H9 (cell line): ENCODE results near the gene GCH1. TPM values are rescaled to one million over a fixed set of nuclear protein-coding genes. Genes with fewer than 3 reads are reported as not detected.

ENCODE experiments used
- DNase-seq: peaks from one replicate; pipeline ENCODE4 v3.0.0-alpha.2; 2017
- H2AFZ ChIP-seq: one replicate; pipeline ENCODE4 v1.6.1; 2013; ENCODE audit warnings: mild to moderate bottlenecking, low read length, control low read depth, moderate library complexity
- H2AK5ac ChIP-seq: 2 replicates; pipeline ENCODE4 v1.6.1; 2013; ENCODE audit warnings: low read length, control low read depth, mixed read lengths; ENCODE audit not compliant: insufficient read length
- H2BK120ac ChIP-seq: one replicate; pipeline ENCODE4 v1.6.1; 2013; ENCODE audit warnings: low read depth, mild to moderate bottlenecking, low read length, control low read depth, inconsistent platforms; ENCODE audit not compliant: poor library complexity, severe bottlenecking
- H2BK12ac ChIP-seq: 2 replicates; pipeline ENCODE4 v1.6.1; 2013; ENCODE audit warnings: low read length, control low read depth, mixed read lengths, low read depth; ENCODE audit not compliant: insufficient read length
- H2BK15ac ChIP-seq: 2 replicates; pipeline ENCODE4 v1.6.1; 2013; ENCODE audit warnings: low read depth, low read length, control low read depth
- H2BK20ac ChIP-seq: one replicate; pipeline ENCODE4 v1.6.1; 2013; ENCODE audit warnings: low read depth, mild to moderate bottlenecking, low read length, control low read depth, inconsistent platforms; ENCODE audit not compliant: poor library complexity, severe bottlenecking
- H2BK5ac ChIP-seq: 2 replicates; pipeline ENCODE4 v1.6.1; 2013; ENCODE audit warnings: low read length, control low read depth, mixed read lengths; ENCODE audit not compliant: insufficient read length
- H3K14ac ChIP-seq: 2 replicates; pipeline ENCODE4 v1.6.1; 2013; ENCODE audit warnings: low read length, control low read depth; ENCODE audit not compliant: insufficient read depth
- H3K18ac ChIP-seq: 2 replicates; pipeline ENCODE4 v1.6.1; 2013; ENCODE audit warnings: low read depth, mild to moderate bottlenecking, mixed read lengths, low read length, control low read depth; ENCODE audit not compliant: insufficient read length
- H3K23ac ChIP-seq: 2 replicates; pipeline ENCODE4 v1.6.1; 2013; ENCODE audit warnings: low read length, control low read depth, mixed read lengths, low read depth; ENCODE audit not compliant: insufficient read length
- H3K23me2 ChIP-seq: 2 replicates; pipeline ENCODE4 v1.6.1; 2013; ENCODE audit warnings: low read depth, mild to moderate bottlenecking, mixed read lengths, low read length, control low read depth; ENCODE audit not compliant: insufficient read length, poor library complexity, severe bottlenecking
- H3K27ac ChIP-seq: 2 replicates; pipeline ENCODE4 v1.5.1; 2013; ENCODE audit warnings: low read length, control low read depth, mixed read lengths, low read depth; ENCODE audit not compliant: insufficient read length
- H3K27me3 ChIP-seq: 2 replicates; pipeline ENCODE4 v1.6.1; 2013; ENCODE audit warnings: low read length, control low read depth, inconsistent platforms; ENCODE audit not compliant: insufficient read depth
- H3K4ac ChIP-seq: 2 replicates; pipeline ENCODE4 v1.6.1; 2013; ENCODE audit warnings: low read depth, mild to moderate bottlenecking, control low read depth, inconsistent platforms, low read length, moderate library complexity
- H3K4me1 ChIP-seq: 2 replicates; pipeline ENCODE4 v1.6.1; 2013; ENCODE audit warnings: low read length, control low read depth, inconsistent platforms; ENCODE audit not compliant: insufficient read depth
- H3K4me2 ChIP-seq: 2 replicates; pipeline ENCODE4 v1.6.1; 2013; ENCODE audit warnings: low read length, control low read depth, mixed read lengths; ENCODE audit not compliant: insufficient read length, insufficient read depth
- H3K56ac ChIP-seq: 2 replicates; pipeline ENCODE4 v1.6.1; 2013; ENCODE audit warnings: low read depth, mild to moderate bottlenecking, mixed read lengths, low read length, control low read depth; ENCODE audit not compliant: insufficient read length
- H3K79me1 ChIP-seq: 2 replicates; pipeline ENCODE4 v1.6.1; 2013; ENCODE audit warnings: low read depth, mild to moderate bottlenecking, moderate library complexity, low read length, control low read depth, inconsistent platforms; ENCODE audit not compliant: insufficient read depth, poor library complexity, severe bottlenecking
- H3K79me2 ChIP-seq: 2 replicates; pipeline ENCODE4 v1.6.1; 2013; ENCODE audit warnings: low read length, control low read depth, inconsistent platforms; ENCODE audit not compliant: insufficient read depth
- H3K9ac ChIP-seq: 2 replicates; pipeline ENCODE4 v1.6.1; 2013; ENCODE audit warnings: low read length, control low read depth, mixed read lengths; ENCODE audit not compliant: insufficient read length; ENCODE audit errors: extremely low read depth
- H3K9me3 ChIP-seq: one replicate; pipeline ENCODE4 v1.6.1; 2013; ENCODE audit warnings: low read depth, low read length, inconsistent platforms; ENCODE audit not compliant: control insufficient read depth
- H3T11ph ChIP-seq: one replicate; pipeline ENCODE4 v1.6.1; 2013; ENCODE audit warnings: mild to moderate bottlenecking, low read length, control low read depth, inconsistent platforms
- H4K20me1 ChIP-seq: one replicate; pipeline ENCODE4 v1.6.1; 2013; ENCODE audit not compliant: control insufficient read depth, insufficient read length, insufficient read depth
- H4K5ac ChIP-seq: 2 replicates; pipeline ENCODE4 v1.6.1; 2013; ENCODE audit warnings: low read depth, mild to moderate bottlenecking, mixed read lengths, low read length, control low read depth; ENCODE audit not compliant: insufficient read length
- H4K8ac ChIP-seq: replicated peaks from 2 replicates; pipeline ENCODE4 v1.6.1; 2013; ENCODE audit warnings: low read length, control low read depth, mixed read lengths, low read depth; ENCODE audit not compliant: insufficient read length
- H4K91ac ChIP-seq: 2 replicates; pipeline ENCODE4 v1.6.1; 2013; ENCODE audit warnings: low read depth, mild to moderate bottlenecking, moderate library complexity, mixed read lengths, low read length, control low read depth; ENCODE audit not compliant: insufficient read length
- H3K27ac Mint-ChIP-seq, 3 experiments: 2 replicates in 2 of 3; 3 replicates in 1 of 3; pipeline ENCODE4 v1.8.0; 2020 to 2021; ENCODE audit warnings: mixed read lengths in 3 of 3, mild to moderate bottlenecking in 1 of 3, moderate library complexity in 1 of 3
- H3K27me3 Mint-ChIP-seq: 2 replicates; pipeline ENCODE4 v1.8.0; 2021; ENCODE audit warnings: low read depth, mild to moderate bottlenecking, moderate library complexity, mixed read lengths
- H3K36me3 Mint-ChIP-seq, 3 experiments: 2 replicates in 2 of 3; 3 replicates in 1 of 3; pipeline ENCODE4 v1.8.0; 2020 to 2021; ENCODE audit warnings: low read depth in 3 of 3, mixed read lengths in 3 of 3; ENCODE audit not compliant: insufficient read depth in 1 of 3
- H3K4me1 Mint-ChIP-seq, 2 experiments: 2 replicates each; pipeline ENCODE4 v1.8.0; 2020; ENCODE audit warnings: mixed read lengths in 2 of 2
- H3K4me3 Mint-ChIP-seq, 2 experiments: 2 replicates in 1 of 2; 3 replicates in 1 of 2; pipeline ENCODE4 v1.8.0; 2020 to 2021; ENCODE audit warnings: mild to moderate bottlenecking in 2 of 2, mixed read lengths in 2 of 2, moderate library complexity in 1 of 2
- H3K9me3 Mint-ChIP-seq, 2 experiments: 2 replicates in 1 of 2; 3 replicates in 1 of 2; pipeline ENCODE4 v1.8.0; 2020; ENCODE audit warnings: mild to moderate bottlenecking in 2 of 2, mixed read lengths in 2 of 2, moderate library complexity in 1 of 2
- CTCF ChIP-seq: fragments of 200-600 bp; sonication (generic); conservative IDR thresholded peaks from 3 replicates; pipeline ENCODE4 v1.8.0; 2021; ENCODE audit warnings: antibody characterized with exemption, mild to moderate bottlenecking
- total RNA-seq: library from RNA; stranded (reverse); gene quantifications from 2 replicates; pipeline ENCODE4 v1.2.1, GENCODE V29; 2021

The GCH1 gene
- total RNA-seq, 1 experiment from 2014 or later, result 7.7 TPM

DNA sequence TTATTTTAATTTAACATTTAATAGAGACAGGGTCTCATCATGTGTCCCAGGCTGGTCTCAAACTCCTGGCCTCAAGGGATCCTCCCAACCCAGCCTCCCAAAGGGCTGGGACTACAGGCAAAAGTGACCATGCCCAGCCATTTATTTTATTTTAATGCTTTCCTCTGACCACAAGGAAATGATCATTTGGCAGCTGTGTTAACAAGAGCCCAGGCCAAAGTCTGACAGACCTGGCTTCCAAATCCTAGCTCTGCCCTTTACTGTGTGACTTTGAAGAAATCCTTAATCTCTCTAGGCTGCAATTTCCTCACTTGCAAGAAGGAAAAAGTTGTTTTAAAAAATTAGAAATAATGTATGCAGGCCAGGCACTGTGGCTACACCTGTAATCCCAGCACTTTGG, 16.7 kb upstream of the GCH1 start:
- Mint-ChIP-seq H3K27ac (no peak overlapping the region), H3K9me3 (no peaks in the 10 kb centered on the region), H3K4me3 (no peak overlapping the region), H3K4me1 (no peaks in the 10 kb centered on the region), H3K36me3 (no peaks in the 10 kb centered on the region), H3K27me3 (no peaks in the 10 kb centered on the region; the same call in 1 of the 2 replicates)
- Histone ChIP-seq H3K27ac (no peak overlapping the region), H3K14ac (no peak overlapping the region), H3K9ac (no peak overlapping the region), H4K8ac (no peak overlapping the region), H3K79me2 (no peaks in the 10 kb centered on the region), H3K4me1 (no peaks in the 10 kb centered on the region), H3K9me3 (no peaks in the 10 kb centered on the region), H3K18ac (no peak overlapping the region), H3K56ac (no peak overlapping the region), H2BK12ac (no peak overlapping the region), H3K23me2 (no peaks in the 10 kb centered on the region), H3K4me2 (no peak overlapping the region), H4K20me1 (no peaks in the 10 kb centered on the region), H2BK120ac (no peak overlapping the region), H4K5ac (no peak overlapping the region), H2AFZ (no peak overlapping the region), H3K27me3 (no peaks in the 10 kb centered on the region), H2BK20ac (no peak overlapping the region), H3K23ac (no peak overlapping the region), H4K91ac (no peak overlapping the region), H2BK5ac (no peak overlapping the region), H3K4ac (no peak overlapping the region), H2BK15ac (no peak overlapping the region), H2AK5ac (no peak overlapping the region), H3T11ph (no peak overlapping the region), H3K79me1 (no peaks in the 10 kb centered on the region)
- TF ChIP-seq CTCF, result no peak
- no peak for DNase-seq
